Duodenal mucosa (tissue), 2 donors: ENCODE measurements around the gene ZSWIM6.

ENCODE experiments used
- H3K27ac ChIP-seq: one replicate; pipeline ENCODE4 v1.7.0; 2013; ENCODE audit warnings: low read depth, low read length
- H3K27me3 ChIP-seq, 2 donors: one replicate each; pipeline ENCODE4 v1.7.0; 2013; ENCODE audit warnings: low read length in 2 of 2, control low read depth in 1 of 2; ENCODE audit not compliant: insufficient read depth in 2 of 2, control insufficient read depth in 1 of 2
- H3K36me3 ChIP-seq, 2 donors: one replicate each; pipeline ENCODE4 v1.7.0; 2013; ENCODE audit warnings: low read length in 2 of 2, control low read depth in 1 of 2; ENCODE audit not compliant: insufficient read depth in 2 of 2, control insufficient read depth in 1 of 2
- H3K4me1 ChIP-seq, 2 donors: one replicate each; pipeline ENCODE4 v1.7.0; 2013; ENCODE audit warnings: low read length in 2 of 2, control low read depth in 1 of 2; ENCODE audit not compliant: insufficient read depth in 2 of 2, control insufficient read depth in 1 of 2
- H3K4me3 ChIP-seq, 2 donors: one replicate each; pipeline ENCODE4 v1.7.0; 2013; ENCODE audit warnings: low read length in 2 of 2, low read depth in 1 of 2
- H3K9ac ChIP-seq, 2 donors: one replicate each; pipeline ENCODE4 v1.7.0; 2013; ENCODE audit warnings: low read length in 2 of 2, low read depth in 1 of 2
- H3K9me3 ChIP-seq, 2 donors: one replicate each; pipeline ENCODE4 v1.7.0; 2013; ENCODE audit warnings: low read length in 2 of 2, control low read depth in 1 of 2; ENCODE audit not compliant: control insufficient read depth in 1 of 2

ZSWIM6 gene

GRCh38 chr5:61523073-61523472 is 191.0 kb downstream of the ZSWIM6 start:
- Histone ChIP-seq H3K9ac (no peak overlapping the region), H3K36me3 (peaks cover 10 to 19% of the 10 kb centered on the region in 2 donors), H3K4me3 (no peak overlapping the region), H3K27me3 (no peaks in the 10 kb centered on the region), H3K4me1 (no peaks in the 10 kb centered on the region), H3K9me3 (no peaks in the 10 kb centered on the region), H3K27ac (no peak overlapping the region)

GRCh38 chr5:61523997-61524396 is 191.9 kb downstream of the ZSWIM6 start:
- Histone ChIP-seq H3K4me3 (no peak overlapping the region), H3K36me3 (peaks cover 10 to 19% of the 10 kb centered on the region in 2 donors), H3K27ac (no peak overlapping the region), H3K4me1 (no peaks in the 10 kb centered on the region), H3K9me3 (no peaks in the 10 kb centered on the region), H3K9ac (no peak overlapping the region), H3K27me3 (no peaks in the 10 kb centered on the region)

DNA sequence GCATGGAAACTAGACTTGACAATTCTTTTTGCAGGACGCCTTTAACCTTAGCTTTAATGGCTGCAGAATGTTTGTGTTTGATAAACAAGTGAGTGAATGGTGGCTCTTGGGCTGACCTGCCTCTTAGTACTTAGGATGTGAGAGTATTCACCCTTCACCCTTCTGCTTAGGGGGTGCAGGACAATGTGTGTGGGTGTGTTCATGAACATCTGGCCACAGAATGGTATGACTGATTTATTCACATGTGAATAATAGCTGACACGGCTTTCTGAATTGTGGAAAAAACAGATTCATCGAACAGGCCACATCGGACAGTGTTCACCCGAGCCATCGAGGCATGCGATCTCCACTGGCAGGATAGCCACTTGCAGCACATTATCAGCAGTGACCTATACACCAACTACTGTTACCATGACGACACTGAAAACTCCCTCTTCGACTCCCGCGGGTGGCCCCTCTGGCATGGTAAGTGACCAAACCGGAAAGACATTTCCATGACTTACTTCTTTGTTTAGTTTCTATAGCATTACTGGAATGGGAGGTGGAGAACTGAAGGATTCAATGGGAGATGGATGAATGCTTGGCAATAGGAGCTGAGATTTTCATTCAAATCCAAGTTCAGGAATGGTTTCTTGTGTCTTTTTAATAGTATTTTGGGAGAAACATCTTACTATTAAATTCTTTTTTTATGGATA is 193.6 kb downstream of the ZSWIM6 start:
- Histone ChIP-seq H3K27ac (no peak overlapping the region), H3K4me1 (no peaks in the 10 kb centered on the region), H3K9me3 (no peaks in the 10 kb centered on the region), H3K9ac (no peak overlapping the region), H3K4me3 (no peak overlapping the region), H3K27me3 (no peaks in the 10 kb centered on the region), H3K36me3 (peaks cover 10 to 25% of the 10 kb centered on the region in 2 donors)

GRCh38 chr5:61526207-61526519 is 194.1 kb downstream of the ZSWIM6 start:
- Histone ChIP-seq H3K27me3 (no peaks in the 10 kb centered on the region), H3K4me3 (no peak overlapping the region), H3K27ac (no peak overlapping the region), H3K9me3 (no peaks in the 10 kb centered on the region), H3K9ac (no peak overlapping the region), H3K36me3 (peaks cover 10 to 25% of the 10 kb centered on the region in 2 donors), H3K4me1 (no peaks in the 10 kb centered on the region)

DNA sequence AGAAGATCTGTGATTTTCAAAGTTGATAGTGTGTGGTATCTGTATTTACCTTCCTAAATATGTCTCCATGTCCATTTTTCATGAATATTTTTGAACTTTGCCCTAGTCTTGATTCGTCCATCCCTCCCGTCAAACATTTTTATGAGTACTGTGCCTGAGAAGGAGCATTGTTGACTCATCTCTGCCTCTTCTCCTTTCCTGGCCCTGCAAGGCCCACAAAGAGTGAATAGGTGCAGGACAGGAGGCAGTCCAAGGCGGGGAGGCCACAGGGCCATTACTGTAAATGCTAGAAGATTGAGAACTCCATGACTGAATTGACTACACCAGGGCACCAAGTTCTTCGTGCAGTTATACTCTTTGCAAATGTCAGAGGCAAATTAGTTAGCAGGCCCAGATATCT is 200.9 kb downstream of the ZSWIM6 start:
- Histone ChIP-seq H3K9ac (no peak overlapping the region), H3K27ac (no peak overlapping the region), H3K9me3 (peaks cover 0 to 5% of the 10 kb centered on the region in 2 donors), H3K36me3 (peaks cover 22 to 31% of the 10 kb centered on the region in 2 donors), H3K4me1 (no peaks in the 10 kb centered on the region), H3K4me3 (no peak overlapping the region), H3K27me3 (no peaks in the 10 kb centered on the region)

DNA sequence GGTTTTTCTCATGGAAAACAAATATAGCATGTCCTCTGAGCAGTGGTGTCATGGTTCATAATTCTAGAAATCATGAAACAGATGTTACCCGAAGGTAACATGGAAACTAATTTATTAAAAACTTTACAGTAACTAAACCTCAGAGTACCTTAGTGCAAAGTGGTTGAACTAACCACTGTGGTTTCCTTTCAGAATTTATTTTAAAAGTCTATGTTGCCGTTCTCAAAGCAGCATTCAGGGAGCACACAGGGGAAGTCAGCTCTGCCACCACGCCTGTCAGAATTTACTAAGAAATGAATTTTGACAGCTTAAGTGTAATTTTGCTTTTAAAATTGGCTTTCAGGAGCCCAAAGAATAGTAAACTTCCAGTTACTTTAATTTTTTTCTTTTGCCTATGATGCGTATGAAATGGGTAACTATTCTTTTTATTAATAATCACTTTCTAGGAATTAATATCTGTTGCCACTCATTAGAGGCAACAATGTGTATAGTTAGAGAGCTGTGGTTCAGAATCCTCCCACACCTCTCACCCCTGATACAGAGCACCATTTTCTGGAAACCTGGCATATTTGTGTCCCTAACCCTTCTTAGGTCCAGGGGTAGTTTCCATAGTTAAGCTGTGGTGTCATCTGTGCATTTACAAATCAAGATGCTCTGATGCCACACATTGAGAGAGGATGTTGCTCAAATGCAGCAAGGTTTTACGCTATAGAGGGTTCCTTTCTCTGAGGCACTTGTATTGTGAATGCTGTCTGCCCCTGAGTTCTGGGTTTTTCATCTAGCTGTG is 202.6 kb downstream of the ZSWIM6 start:
- no peak overlapping the region for H3K4me3 ChIP-seq
- no peak overlapping the region for H3K9ac ChIP-seq
- H3K36me3 ChIP-seq, result peaks cover 30 to 44% of the 10 kb centered on the region in 2 donors
- H3K9me3 ChIP-seq, result peaks cover 0 to 5% of the 10 kb centered on the region in 2 donors
- H3K4me1 ChIP-seq, result no peaks in the 10 kb centered on the region
- H3K27ac ChIP-seq, result no peak overlapping the region
- no peaks in the 10 kb centered on the region for H3K27me3 ChIP-seq

DNA sequence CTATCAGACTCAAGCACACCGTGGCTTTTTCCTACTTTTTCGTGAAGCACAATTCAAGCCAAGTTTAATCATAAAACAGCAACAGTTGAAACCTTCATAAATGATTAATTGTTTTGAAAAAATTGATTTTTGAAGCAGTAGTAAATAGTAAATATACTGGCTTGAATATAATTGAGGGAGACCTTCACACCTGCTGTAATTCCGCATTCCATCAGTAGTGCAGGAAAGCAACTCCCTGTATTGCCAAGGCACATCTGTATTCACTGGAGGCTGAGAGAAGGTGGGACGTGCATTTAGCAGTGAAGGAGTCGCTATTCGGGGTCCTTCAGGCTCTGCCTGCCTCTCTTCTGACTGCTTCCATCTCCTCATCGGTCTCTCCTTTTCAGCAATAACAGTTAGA is 203.8 kb downstream of the ZSWIM6 start:
- H3K36me3 ChIP-seq, result peaks cover 30 to 41% of the 10 kb centered on the region in 2 donors
- H3K4me3 ChIP-seq, result no peak overlapping the region
- no peak overlapping the region for H3K9ac ChIP-seq
- H3K9me3 ChIP-seq, result peaks cover 0 to 5% of the 10 kb centered on the region in 2 donors
- no peaks in the 10 kb centered on the region for H3K27me3 ChIP-seq
- no peaks in the 10 kb centered on the region for H3K4me1 ChIP-seq
- no peak overlapping the region for H3K27ac ChIP-seq

GRCh38 chr5:61536922-61537321 is 204.9 kb downstream of the ZSWIM6 start:
- Histone ChIP-seq H3K4me1 (no peaks in the 10 kb centered on the region), H3K9ac (no peak overlapping the region), H3K9me3 (peaks cover 0 to 5% of the 10 kb centered on the region in 2 donors), H3K27me3 (no peaks in the 10 kb centered on the region), H3K36me3 (peaks cover 28 to 42% of the 10 kb centered on the region in 2 donors), H3K27ac (no peak overlapping the region), H3K4me3 (no peak overlapping the region)

- H3K27ac ChIP-seq, result no peak overlapping the region
- no peaks in the 10 kb centered on the region for H3K27me3 ChIP-seq
- no peak overlapping the region for H3K9ac ChIP-seq
Observed at GRCh38 chr5:61538722-61539501, 206.9 kb downstream of the ZSWIM6 start.

GRCh38 chr5:61549530-61549929 is 217.5 kb downstream of the ZSWIM6 start:
- Histone ChIP-seq H3K4me3 (no peak overlapping the region), H3K4me1 (no peaks in the 10 kb centered on the region), H3K9ac (no peak overlapping the region), H3K27ac (no peak overlapping the region), H3K27me3 (no peaks in the 10 kb centered on the region), H3K36me3 (peaks cover 5 to 11% of the 10 kb centered on the region in 2 donors), H3K9me3 (no peaks in the 10 kb centered on the region)

More at GRCh38 chr5:61538722-61539501, 206.9 kb downstream of the ZSWIM6 start:
- Histone ChIP-seq H3K4me1 (no peaks in the 10 kb centered on the region), H3K4me3 (no peak overlapping the region), H3K9me3 (no peaks in the 10 kb centered on the region), H3K36me3 (peaks cover 45 to 55% of the 10 kb centered on the region in 2 donors)
